Fibroblast of skin of scalp (primary cell): ENCODE data around the gene AKAP9. TPM values are rescaled to one million over a fixed set of nuclear protein-coding genes. Genes with fewer than 3 reads are reported as not detected.
A peak's percentile ranks its signal among the peaks of the same experiment; 100 is the strongest.
"Not testable (repeated sequence)": the region's sequence is repeated elsewhere in the genome, so short reads cannot be mapped to it uniquely, and the experiment has no call there.

Experiments used
- DNase-seq: peaks from one replicate; pipeline ENCODE4 v3.0.0-alpha.2; 2013
- polyA plus RNA-seq, 2 experiments: library from polyadenylated mRNA; unstranded; fragments of 120-200 nt; gene quantifications; one replicate each; pipeline ENCODE4 v1.2.1, GENCODE V29; 2013; ENCODE audit not compliant: insufficient read length in 2 of 2

Gene AKAP9
- polyA plus RNA-seq (2013, experiment 1 of 2; ENCODE audit: insufficient read length), result 18.4 TPM
- 21.9 TPM for polyA plus RNA-seq (2013, experiment 2 of 2; ENCODE audit: insufficient read length)

DNA sequence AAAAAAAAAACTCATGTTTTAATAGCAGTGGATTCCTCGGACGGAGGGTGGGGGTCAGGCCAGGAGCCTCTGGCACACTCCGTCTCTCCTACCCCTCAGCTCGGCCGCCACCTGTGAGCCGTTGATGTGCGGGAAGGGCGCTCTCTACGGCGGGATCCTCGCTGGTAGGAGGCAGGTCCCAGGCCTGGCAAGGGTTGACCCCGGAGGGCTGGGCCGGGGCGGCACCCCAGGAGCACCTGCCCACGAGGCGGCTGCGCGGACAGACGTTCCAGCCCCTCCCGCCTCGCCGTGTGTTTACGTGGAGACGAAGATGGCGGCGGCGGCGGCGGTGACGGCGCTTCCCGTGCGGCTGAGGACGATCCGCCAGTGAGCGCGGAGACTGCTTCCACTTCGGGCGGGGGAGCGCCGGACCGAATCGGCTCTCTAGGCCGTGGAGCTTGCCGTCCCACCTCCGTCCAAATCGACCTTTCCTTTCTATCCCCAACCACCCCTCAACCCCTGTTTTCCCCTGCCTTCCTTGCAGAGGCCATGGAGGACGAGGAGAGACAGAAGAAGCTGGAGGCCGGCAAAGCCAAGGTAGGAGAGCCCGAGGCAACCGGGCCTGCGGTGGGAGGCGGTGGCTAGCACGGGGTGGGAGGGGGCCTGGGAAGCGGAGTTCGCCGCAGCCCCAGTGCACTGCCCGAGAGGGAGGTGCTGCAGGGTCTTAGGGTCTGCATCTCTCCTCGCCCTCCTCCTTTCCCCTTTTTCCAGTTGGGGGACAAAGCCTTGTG, at the start of gene AKAP9:
Gene AKAP9, plus strand, starts transcription at position 291 of the 770 bp plus-strand sequence. Its CDS starts 238 bp downstream, at position 529.
- peak; percentile 73 for DNase-seq

DNA sequence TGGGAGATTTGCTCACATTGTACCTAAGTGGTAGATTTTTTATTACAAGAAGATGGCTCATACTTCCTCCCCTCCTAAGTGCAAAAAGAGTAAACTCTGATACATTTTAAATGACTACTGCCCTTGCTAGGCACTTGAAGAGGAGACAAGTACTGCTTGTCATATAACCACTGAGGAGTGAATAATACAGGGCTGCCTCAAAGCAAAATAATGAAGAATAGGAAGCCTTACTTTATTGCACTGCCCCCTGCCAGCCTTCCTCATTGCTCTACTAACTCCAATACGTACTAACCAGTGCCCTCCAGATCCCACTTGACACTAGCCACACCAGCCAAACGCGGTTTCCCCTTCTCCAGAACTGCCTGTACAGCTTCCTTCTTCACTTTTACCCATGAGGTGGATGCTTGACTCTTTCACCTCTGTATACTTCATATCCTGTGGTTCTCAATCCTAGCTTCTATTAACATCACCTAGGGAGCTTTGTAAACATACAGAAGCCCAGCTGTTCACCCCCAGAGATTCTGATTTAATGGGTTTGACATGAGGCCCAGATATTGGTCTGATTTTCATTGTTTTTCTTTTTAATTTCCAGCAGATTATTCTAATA, 48.5 kb upstream of the AKAP9 start:
- DNase-seq, result no peak

- peak; percentile 13 for DNase-seq
These were observed 47.8 kb upstream of the AKAP9 start for GRCh38 chr7:91892821-91893340.

DNA sequence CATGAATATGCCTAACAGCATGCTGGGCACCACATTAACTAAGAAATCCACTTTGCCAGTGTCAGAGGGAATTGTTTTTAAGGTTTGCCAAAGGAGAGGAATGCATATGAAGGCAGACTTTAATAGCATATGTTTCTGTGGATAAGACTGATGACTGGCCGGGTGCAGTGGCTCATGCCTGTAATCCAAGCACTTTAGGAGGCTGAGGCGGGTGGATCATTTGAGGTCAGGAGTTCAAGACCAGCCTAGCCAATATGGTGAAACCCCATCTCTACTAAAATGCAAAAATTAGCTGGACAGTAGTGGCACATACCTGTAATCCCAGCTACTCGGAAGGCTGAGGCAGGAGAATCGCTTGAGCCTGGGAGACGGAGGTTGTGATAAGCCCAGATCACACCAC, 47.0 kb upstream of the AKAP9 start:
- DNase-seq, result not testable (repeated sequence)

- DNase-seq, result peak; percentile 30
These were observed 45.7 kb upstream of the AKAP9 start for GRCh38 chr7:91894781-91895480.

GRCh38 chr7:91898240-91898992, 42.2 kb upstream of the AKAP9 start:
- no peak for DNase-seq

DNA sequence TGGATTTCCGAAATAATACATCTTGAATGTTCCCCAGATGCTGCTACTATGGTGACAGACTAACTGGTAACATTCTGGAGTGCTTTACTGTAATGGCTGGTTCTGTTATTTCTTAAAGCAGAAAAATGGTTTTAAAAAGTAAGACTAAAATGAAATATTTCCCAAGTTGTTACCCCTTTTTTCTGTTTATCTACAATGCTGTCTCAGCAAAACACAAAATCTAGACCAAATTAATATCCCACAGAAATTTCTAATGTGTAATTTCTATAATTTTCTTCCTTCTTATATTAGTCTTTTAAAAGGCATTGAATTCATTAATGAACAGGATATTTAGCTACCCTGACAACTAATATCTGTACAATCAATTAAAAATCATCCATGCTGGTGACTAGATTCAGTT, 41.1 kb upstream of the AKAP9 start:
- DNase-seq, result no peak

GRCh38 chr7:91910171-91910570, 30.5 kb upstream of the AKAP9 start:
- DNase-seq, result no peak

DNA sequence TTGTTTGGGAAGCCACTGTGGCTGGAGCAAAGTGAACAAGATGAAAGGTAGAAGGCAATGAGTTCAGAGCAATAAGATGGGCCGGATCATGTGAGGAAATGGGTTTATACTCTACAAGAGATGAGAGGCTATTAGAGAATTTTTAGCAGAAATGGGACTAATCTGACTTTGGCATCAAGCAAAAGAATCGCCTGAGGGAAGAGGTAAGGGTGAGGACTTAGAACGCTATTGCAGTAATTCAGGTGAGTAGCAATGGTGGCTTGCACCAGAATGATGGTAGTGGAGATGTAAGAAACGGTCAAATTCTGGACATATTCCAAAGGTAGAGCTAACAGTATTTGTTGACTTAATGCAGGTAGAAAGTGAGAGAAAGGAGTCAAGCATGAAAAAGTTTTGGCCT, 29.5 kb upstream of the AKAP9 start:
- DNase-seq, result no peak

DNA sequence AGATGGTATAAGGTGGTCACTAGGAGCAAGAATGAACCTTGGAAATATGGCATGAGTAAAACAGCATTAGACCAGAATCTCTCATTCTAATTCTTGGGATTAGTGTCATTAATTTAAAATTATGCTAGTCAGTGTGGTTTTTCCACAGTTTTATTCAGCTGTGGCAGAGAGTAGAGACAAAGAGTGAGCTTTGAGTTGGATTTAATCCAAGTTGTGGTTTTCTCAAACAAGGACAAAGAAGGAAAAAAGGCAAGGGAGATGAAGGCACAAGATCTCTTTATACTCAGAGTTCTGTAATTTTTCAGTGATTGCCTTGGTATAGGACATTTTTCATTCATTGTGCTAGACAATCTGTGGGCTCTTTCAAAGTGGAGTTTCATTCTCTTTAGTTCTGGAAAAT, 28.2 kb upstream of the AKAP9 start:
- DNase-seq, result peak; percentile 18

GRCh38 chr7:91913612-91914011, 27.1 kb upstream of the AKAP9 start:
- peak; percentile 55 for DNase-seq

DNA sequence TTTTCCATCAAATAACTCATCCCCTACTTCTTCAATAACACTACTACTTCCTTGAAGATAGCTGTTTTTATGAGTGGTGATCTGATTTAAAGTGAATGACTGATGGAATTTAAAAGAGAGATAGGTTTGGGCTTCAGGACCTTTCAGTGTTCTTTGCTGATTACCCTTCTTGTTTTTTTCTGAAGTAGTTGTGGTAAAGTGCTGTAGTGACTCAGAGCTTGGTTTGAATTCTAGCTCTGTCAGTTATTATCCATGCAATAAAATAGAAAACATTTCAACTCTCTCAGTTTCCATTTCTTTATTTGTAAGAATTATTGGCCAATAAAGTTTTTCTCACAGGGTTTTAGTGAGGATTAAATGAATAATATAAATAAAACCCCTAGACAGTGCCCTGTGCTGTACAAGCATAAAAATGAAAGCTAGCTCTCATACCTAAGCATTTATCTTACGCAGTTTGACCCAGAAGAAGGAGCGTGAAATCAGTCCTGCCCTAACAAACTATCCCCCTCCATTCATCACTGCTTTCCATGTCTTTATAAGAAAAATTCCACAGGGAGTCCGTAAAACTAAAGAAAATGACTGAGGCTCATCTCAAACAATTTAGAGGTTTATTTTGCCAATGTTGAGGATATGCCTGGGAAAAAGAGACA, 25.1 kb upstream of the AKAP9 start:
- peak; percentile 21 for DNase-seq

DNA sequence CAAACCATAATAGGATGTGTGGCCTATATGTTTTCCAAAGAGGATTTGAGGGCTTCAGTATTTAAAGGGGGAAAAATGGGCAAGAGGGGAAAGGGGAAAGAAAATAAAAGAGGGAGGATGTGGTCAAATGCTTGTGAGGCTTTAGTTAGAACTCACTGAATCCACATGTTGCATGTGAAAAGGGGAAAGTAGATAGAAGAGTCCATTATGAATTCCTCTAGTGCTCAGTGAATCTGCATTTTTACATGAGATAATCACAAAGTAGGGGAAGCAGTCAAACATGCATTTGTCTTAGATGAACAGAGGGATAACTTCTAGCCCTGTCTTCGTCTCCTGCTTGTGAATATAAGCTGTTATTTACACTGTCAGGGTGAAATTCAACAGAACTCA, 24.6 kb upstream of the AKAP9 start:
- peak; percentile 22 for DNase-seq

DNA sequence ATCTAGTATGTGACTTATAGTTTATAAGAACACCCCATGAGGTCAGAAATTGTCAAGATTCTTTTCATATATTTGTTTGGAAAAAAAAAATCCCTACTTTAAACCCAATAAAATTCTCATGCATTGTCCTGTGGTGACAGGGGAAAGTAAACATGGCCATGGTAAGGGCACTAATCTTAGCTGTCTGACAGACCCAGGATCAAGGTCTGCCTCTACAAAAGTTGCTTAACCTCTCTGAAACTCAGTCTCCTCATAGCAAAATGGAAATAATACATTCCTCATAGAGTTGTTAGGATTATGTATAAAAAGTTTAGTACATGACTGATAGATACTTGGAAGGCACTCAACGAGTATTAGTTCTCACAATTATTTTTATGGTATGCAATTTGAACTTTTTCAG, 22.3 kb upstream of the AKAP9 start:
- DNase-seq, result peak; percentile 9

DNA sequence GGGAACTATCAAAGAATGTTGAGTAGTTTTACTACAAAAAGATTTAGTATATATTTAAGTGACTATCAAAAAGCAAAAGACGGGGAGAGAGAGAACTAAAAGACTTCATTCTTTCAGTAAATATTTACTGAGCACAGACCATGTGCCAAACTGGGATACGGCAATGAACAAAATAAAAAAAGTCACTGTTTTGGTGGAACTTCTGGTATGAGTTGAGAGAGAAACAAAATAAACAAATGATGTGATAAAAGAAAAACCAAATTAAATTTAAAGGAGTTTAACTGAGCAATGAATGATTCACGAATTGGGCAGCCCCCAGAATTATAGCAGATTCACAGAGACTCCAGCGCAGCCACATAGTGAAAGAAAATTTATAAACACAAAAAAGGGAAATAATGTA, 17.8 kb upstream of the AKAP9 start:
- DNase-seq, result no peak

GRCh38 chr7:91927912-91928311, 12.8 kb upstream of the AKAP9 start:
- no peak for DNase-seq

- DNase-seq, result no peak
These were observed 11.2 kb upstream of the AKAP9 start for GRCh38 chr7:91929463-91929862.

DNA sequence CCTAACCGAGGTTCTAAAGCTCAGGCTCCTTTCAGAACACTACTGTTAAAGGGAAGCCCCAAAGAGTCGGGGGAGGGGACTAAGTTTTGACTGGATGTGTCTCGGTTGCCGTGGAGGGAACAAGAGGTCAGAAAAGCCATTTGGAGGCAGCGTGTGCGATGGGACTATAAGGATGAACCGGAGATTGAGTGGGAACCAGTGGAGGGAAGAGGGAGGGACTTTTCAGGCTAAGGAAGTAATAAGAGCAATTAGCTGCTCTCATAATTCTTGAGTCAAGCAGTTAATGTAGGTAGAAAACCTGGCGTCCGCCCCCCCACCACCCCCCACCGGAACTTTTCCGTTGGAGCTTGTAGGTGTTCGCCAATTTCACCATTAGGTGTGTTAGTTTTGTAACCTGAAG, 491 bp upstream of the AKAP9 start:
- DNase-seq, result peak; percentile 23

- peak; percentile 23 for DNase-seq
These were observed 788 bp downstream of the AKAP9 start for GRCh38 chr7:91941450-91941849.

DNA sequence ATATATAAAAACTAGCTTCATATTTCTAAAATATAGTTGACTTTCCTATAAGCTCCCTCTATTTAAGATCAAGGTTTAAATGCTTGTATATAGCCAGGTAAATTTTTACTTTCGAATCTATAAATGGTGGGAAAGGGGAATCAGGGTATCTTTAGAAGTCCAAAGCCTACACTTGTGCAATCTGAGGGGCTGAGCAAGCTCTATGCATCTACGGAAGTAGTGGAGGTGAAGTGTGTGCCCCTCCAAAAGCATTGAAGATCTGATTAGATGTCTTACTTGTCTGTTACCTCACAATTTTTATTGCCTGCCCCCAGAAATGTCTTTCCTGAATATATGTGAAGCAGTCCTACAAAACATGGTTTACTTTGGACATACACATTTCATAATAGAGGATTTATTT, 1.6 kb downstream of the AKAP9 start:
- no peak for DNase-seq

DNA sequence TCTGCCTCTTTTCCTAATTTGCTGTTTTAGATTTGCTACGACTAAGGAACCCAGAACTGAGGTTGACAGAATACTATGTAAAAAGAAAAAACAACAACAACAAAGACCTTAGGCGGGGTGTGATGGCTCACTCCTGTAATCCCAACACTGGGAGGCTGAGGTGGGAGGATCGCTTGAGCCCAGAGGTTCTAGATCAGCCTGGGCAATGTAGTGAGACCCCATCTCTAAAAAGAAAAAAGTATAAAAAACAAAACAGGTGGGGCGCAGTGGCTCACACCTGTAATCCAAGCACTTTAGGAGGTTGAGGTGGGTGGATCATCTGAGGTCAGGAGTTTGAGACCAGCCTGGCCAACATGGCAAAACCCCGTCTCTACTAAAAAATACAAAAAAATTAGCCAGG, 4.3 kb downstream of the AKAP9 start:
- DNase-seq, result not testable (repeated sequence)

DNA sequence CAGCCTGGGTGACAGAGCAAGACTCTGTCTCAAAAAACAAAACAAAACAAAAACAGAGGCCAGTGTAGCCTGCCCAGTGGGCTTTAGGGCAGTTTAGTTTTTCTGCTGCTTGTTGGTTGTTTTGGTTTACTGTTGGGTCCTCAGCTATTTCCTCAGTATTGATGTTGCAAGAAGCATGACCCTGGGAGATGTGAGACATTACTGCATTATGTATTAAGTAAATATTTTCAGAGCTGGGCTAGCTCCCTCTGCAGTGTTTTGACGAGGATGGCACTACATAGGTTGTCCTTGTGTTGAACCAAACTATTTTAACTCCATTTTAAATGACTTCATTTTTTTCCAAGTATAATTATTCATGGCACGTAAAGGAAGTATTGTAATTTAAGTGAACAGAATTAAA, 4.8 kb downstream of the AKAP9 start:
- DNase-seq, result peak; percentile 60
